G401.6 (cell line): Measurements from ENCODE around the gene MTLN.
"Not testable (repeated sequence)": the region's sequence is repeated elsewhere in the genome, so short reads cannot be mapped to it uniquely, and the experiment has no call there.

Experiments used
- FAIRE-seq: peaks from 2 replicates; lab custom pipeline; 2012; peaks lifted over from hg19 to GRCh38; lab: Jason Lieb, UNC

Gene MTLN

DNA sequence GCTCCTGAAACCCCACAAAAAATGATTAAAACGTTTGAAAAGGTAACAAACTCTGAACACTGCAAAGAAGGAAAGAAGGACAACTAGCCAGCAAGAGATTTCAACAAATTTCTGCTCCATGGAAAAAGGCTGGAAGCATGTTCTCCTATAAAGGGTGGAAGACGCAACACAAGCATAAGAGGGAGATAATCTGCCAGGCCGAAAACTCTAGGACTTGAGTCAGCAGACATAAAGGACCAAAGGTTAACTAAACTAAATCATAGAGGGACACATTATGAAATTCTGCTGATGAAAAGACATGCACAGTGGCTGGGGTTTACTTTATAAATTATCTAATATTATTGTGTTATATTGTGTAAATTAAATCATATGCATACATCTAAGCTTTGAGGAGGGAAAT is 14.3 kb downstream of the MTLN start:
- FAIRE-seq: no peak

DNA sequence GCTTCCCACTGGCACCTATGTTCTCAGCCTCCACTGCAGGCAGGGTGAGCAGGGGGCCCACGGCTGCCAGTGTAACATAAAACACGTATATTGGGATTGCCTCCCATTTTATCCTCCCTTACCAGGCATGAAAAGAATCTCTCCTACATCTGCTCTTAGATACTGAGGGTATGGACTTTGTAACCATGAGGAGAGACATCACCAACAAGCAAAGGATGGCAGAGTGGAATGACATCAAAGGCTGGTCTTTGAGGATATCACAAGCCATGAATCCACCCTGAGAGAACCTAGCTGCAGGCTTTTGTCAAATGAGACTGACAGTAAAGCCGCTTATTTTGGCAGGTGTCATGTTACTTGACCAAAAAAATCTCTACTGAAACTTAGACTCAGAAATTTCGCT is 14.9 kb downstream of the MTLN start:
- no peak for FAIRE-seq

DNA sequence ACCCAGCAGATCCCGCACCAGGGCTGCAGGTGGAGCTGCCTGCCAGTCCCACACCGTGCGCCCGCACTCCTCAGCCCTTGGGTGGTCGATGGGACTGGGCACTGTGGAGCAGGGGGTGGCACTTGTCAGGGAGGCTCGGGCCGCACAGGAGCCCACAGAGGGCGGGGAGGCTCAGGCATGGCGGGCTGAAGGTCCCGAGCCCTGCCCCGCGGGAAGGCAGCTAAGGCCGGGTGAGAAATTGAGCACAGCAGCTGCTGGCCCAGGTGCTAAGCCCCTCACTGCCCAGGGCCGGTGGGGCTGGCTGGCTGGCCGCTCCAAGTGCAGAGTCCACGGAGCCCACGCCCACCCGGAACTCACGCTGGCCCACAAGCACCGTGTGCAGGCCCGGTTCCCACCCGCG is 22.2 kb downstream of the MTLN start:
- not testable (repeated sequence) for FAIRE-seq

DNA sequence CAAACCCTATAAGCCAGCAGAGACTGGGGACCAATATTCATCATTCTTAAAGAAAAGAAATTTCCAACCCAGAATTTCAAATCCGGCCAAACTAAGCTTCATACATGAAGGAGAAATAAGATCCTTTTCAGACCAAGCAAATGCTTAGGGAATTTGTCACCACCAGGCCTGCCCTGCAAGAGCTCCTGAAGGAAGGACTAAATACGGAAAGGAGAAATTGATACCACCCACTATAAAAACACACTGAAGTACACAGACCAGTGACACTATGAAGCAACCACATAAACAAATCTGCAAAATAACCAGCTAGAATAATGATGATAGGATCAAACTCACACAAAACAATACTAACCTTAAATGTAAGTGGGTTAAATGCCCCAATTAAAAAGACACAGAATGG is 29.9 kb downstream of the MTLN start:
- FAIRE-seq: no peak

DNA sequence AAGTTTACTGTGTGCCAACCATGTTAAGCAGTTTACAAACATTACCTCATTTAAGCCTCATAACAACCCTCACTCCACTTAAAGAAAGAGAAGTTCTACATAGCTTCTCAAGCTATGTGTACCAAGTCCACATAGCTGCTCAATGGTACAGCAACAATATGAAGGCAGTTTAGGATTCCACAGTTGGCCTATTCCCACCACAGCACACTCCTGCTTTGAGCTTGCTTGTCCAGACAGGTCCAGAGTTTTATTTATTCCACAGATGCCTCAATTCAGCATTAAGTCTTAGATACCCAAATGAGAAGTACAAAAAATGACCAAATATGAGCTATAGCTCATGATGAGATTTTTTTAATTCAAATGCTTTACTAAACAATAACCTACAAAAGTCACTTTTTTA is 32.3 kb downstream of the MTLN start:
- FAIRE-seq: no peak

DNA sequence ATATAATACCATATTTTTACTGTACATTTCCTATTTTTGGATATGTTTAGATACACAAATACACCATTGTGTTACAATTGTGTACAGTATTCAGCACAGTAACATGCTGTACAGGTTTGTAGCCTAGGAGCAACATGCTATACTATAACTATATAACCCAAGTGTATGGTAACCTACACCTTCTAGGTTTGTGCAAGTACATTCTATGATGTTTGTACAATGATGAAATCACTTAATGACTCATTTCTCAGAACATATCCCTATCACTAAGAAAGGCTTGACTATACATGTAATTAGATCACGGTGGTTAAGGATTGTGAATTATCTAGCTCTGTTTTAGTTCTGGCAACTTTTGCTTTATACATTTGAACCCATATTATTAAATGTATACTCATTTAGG is 38.8 kb downstream of the MTLN start:
- no peak for FAIRE-seq

DNA sequence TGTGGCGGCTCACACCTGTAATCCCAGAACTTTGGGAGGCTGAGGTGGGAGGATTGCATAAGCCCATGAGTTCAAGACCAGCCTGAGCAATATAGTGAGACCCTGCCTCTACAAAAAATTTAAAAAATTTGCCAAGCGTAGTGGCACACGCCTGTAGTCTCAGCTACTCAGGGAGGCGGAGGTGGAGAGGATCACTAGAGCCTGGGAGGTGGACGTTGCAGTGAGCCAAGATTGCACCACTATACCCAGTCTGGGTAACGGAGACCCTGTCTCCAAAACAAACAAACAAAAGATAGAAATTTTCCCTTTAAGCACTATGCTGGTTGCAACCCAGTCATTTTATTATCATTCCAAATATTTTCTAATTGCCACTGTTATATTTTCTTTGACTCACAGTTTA is 39.8 kb downstream of the MTLN start:
- no peak for FAIRE-seq

DNA sequence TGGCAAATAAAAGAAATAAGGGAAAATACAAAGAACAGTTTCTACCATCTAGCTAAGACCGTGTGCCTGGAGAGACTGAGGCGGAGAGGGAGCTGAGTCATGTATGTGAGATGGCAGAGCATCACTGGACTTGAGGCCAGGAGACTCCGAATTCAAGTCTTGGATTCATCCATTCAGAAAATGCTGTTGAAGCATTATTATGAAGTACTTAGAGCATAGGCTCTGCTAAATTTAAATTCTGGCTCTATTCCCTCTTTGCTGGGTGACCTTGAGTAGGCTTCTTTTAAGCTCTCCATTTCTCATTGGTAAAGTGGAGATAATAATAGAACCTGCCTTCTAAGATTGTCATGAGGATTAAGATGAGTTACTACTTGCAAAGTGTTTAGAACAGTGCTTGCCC is 42.2 kb downstream of the MTLN start:
- FAIRE-seq: no peak

- no peak for FAIRE-seq
Observed at GRCh38 chr2:110167326-110168000, 44.9 kb downstream of the MTLN start.

- FAIRE-seq: no peak
Observed at GRCh38 chr2:110166266-110166665, 46.1 kb downstream of the MTLN start.
